RWPE1 (cell line): ENCODE results near the gene IMMP2L.
A peak's percentile ranks its signal among the peaks of the same experiment; 100 is the strongest.

Experiments used
- CTCF ChIA-PET: fragments of 350-600 bp; sonication (Branson Sonifier 250); formaldehyde crosslinking; extraction: SDS; loops from one replicate; lab custom pipeline; 2021; lab: Yijun Ruan, JAX
- POLR2A ChIA-PET: fragments of 400-600 bp; formaldehyde crosslinking; extraction: SDS; loops from one replicate; lab custom pipeline; 2020; ENCODE audit warnings: antibody characterized with exemption; ENCODE audit not compliant: low non-redundant PET; lab: Yijun Ruan, JAX
- DNase-seq: peaks from one replicate; pipeline ENCODE4 v3.0.0; 2012; ENCODE audit warnings: low spot score
- H3K27ac ChIP-seq: fragments of 450-650 bp; 2 replicates; pipeline ENCODE4 v1.5.1; 2017
- TF ChIP-seq, protein P1 (sequence below): fragments of 450-650 bp; conservative IDR thresholded peaks from 2 replicates; pipeline ENCODE4 v1.5.1; 2017; ENCODE audit warnings: low read depth, mild to moderate bottlenecking

Gene IMMP2L

GRCh38 chr7:111159426-111159825 lies 402.9 kb downstream of the IMMP2L start:
- no peak overlapping the region for H3K27ac ChIP-seq
- peak; percentile 4 for DNase-seq
- TF ChIP-seq, protein P1, sequence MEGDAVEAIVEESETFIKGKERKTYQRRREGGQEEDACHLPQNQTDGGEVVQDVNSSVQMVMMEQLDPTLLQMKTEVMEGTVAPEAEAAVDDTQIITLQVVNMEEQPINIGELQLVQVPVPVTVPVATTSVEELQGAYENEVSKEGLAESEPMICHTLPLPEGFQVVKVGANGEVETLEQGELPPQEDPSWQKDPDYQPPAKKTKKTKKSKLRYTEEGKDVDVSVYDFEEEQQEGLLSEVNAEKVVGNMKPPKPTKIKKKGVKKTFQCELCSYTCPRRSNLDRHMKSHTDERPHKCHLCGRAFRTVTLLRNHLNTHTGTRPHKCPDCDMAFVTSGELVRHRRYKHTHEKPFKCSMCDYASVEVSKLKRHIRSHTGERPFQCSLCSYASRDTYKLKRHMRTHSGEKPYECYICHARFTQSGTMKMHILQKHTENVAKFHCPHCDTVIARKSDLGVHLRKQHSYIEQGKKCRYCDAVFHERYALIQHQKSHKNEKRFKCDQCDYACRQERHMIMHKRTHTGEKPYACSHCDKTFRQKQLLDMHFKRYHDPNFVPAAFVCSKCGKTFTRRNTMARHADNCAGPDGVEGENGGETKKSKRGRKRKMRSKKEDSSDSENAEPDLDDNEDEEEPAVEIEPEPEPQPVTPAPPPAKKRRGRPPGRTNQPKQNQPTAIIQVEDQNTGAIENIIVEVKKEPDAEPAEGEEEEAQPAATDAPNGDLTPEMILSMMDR, result no peak
- ChIA-PET POLR2A (no interaction called here), CTCF (interaction anchor here (0.7 kb wide), 1 partner anchor 23 kb away, joined by 3 read pairs; no protein-coding TSS in a partner anchor)

DNA sequence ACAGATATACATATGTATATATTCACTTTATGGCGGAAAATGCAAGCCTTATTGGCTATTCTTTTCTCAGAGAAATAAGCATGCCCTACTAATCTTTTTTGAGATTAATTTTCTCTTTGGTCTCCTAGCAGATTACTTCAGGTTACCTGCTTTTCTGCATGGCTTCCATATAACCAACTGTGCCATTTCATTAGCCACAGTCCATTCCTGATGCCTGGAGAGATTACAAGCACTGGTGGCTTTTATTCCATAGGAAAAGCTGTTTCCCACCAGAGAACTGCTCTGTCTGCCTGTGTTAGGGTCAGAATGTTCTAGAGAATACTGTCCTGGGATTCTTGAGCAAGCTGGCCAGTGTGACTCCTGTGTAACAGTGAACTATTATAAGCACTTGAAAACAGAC lies 411.6 kb downstream of the IMMP2L start:
- TF ChIP-seq, protein P1, result no peak
- ChIA-PET POLR2A (no interaction called here), CTCF (no interaction called here)
- no peak for DNase-seq
- no peak overlapping the region for H3K27ac ChIP-seq

DNA sequence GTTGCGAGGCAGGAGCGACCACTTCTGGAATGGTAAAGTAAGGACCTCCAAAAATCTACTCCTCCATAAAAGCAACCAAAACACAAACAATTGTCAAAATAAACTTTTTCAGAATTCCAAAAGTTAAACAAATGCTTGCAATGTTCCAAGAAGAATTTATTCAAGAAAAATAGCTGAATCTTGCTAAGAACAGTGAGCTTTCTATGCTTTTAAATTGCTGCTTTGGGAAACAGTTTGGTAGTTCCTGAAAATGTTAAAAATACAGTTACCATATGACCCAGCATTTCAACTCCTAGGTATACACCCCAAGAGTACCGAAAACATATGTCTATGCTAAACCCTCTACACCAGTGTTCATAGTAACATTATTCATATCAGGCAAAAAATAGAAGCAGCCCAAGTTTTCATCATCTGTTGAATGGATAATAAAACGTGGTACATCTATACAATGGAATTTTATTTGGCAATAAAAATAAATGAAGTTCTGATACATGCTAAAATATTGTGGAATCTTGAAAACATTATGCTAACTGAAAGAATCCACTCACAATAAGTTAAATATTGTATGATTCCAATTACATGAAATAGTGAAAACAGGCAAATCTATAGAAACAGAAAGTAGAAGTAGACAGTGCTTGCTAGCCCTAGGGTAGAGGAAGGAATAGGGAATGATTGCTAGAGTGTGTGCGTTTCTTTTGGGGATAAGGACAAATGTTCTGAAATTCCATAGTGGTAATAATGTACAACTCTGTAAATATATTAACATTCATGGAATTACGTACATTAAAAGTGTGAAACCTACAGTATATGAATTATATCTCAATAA lies 414.4 kb downstream of the IMMP2L start:
- ChIA-PET POLR2A (no interaction called here), CTCF (no interaction called here)
- TF ChIP-seq, protein P1, result no peak
- no peak for DNase-seq
- no peak overlapping the region for H3K27ac ChIP-seq

DNA sequence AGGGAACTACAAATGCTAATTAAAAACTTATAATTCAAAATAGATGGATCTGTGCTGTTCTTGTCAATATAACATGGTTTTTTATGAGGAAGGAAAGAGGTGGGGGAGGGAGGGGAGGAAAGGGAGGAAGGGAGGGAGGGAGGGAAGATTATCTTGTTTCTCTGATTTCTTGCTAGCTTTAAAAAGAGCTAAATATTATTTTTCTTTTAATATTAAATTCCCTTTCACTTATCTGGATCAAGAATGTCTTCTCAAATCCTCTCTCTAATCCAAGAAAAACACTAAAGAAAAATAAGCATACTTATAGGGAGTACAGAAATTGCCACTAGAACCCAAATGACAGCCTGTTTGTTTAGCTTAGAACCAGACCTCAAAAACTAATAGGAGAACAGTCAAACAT lies 416.2 kb downstream of the IMMP2L start:
- DNase-seq, result no peak
- TF ChIP-seq, protein P1, result no peak
- H3K27ac ChIP-seq, result no peak overlapping the region
- ChIA-PET CTCF (no interaction called here), POLR2A (no interaction called here)

DNA sequence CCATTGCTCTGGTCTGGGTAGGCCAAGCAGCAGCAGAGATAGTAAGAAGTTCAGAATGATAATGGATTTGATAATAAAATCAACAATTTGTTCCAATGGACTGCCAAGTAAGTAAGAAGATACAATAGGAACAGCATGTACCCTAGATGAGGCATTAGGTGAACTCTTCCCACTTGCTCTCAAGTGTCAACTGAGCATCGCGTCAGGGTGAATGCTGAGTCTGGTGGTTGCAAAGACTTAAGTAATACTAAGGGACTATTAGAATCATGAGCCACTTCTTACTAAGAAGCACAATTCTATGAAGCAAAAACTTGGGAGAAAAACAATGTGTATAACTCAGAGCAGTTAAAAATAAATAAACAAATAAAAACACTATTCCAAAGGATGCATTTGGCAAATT lies 416.8 kb downstream of the IMMP2L start:
- TF ChIP-seq, protein P1, result no peak
- ChIA-PET POLR2A (no interaction called here), CTCF (no interaction called here)
- no peak overlapping the region for H3K27ac ChIP-seq
- DNase-seq, result no peak

DNA sequence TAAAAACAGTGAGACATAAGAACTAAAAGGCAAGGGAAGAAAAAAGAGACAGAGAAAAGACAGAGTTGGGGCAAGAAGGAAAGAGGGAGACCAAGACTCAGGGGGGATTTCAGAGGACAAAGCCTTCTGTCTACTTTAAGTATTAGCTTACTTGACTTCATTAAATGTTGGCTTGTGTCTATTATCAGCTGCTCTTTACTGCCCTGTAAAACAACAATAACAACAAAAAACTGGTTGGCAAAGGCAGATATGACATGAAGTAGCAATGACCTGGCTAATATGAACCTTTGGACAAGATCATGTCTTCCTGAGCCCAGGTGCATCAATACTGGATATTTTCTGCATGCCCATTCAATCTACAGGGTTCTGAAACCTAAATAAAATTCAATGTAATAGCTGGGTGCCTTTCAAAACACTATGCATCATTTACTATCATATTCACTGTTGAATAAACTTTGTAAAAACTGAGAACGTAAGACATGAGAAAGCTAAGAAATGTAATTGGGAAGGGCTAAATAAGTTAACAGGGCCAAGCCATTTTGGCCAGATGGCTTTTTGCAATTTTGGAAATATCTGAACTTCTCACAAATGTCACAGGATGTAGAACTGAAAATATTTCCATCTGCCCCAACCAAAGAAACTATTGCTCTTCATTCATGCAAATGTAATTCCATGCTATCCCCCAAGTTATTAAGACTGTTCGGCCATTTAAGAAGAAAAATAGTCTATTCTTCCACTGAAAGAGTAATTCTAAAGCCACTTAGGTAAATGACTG lies 422.0 kb downstream of the IMMP2L start:
- ChIA-PET POLR2A (no interaction called here), CTCF (no interaction called here)
- TF ChIP-seq, protein P1, result no peak
- H3K27ac ChIP-seq, result no peak overlapping the region
- no peak for DNase-seq
